C1 segment of cervical spinal cord (tissue), 14 donors: ENCODE data around the gene BBS10.
"Not testable (repeated sequence)": the region's sequence is repeated elsewhere in the genome, so short reads cannot be mapped to it uniquely, and the experiment has no call there.

Experiments
- DNase-seq, 14 donors: peaks; one replicate each; lab custom pipeline; 2025; lab: John Stamatoyannopoulos, UW

BBS10 gene

GRCh38 chr12:76348079-76348901, at the start of gene BBS10:
BBS10 (minus strand) TSS chr12:76348415; CDS start chr12:76348358, 57 bp downstream.
- DNase-seq: peak; percentile 66 to 94 (median 88)

- no peak for DNase-seq
Observed at GRCh38 chr12:76391461-76391860, 43.2 kb upstream of the BBS10 start.

GRCh38 chr12:76387614-76388013, 39.4 kb upstream of the BBS10 start:
- no peak for DNase-seq

- DNase-seq: no peak
Observed at GRCh38 chr12:76384560-76384959, 36.3 kb upstream of the BBS10 start.

GRCh38 chr12:76383988-76384387, 35.8 kb upstream of the BBS10 start:
- DNase-seq: no peak

- no peak for DNase-seq
Observed at GRCh38 chr12:76379261-76379660, 31.0 kb upstream of the BBS10 start.

- DNase-seq: not testable (repeated sequence)
Observed at GRCh38 chr12:76376876-76377275, 28.7 kb upstream of the BBS10 start.

GRCh38 chr12:76375939-76376338, 27.7 kb upstream of the BBS10 start:
- DNase-seq: no peak

- DNase-seq: no peak
Observed at GRCh38 chr12:76375470-76375869, 27.3 kb upstream of the BBS10 start.

- no peak for DNase-seq
Observed at GRCh38 chr12:76374386-76375020, 26.3 kb upstream of the BBS10 start.

- no peak for DNase-seq
Observed at GRCh38 chr12:76368230-76368629, 20.0 kb upstream of the BBS10 start.

GRCh38 chr12:76366163-76366562, 17.9 kb upstream of the BBS10 start:
- no peak for DNase-seq

- not testable (repeated sequence) for DNase-seq
Observed at GRCh38 chr12:76364131-76364530, 15.9 kb upstream of the BBS10 start.

GRCh38 chr12:76360316-76360715, 12.1 kb upstream of the BBS10 start:
- no peak for DNase-seq

GRCh38 chr12:76356071-76356470, 7.9 kb upstream of the BBS10 start:
- DNase-seq: no peak

GRCh38 chr12:76346798-76347420, 1.3 kb downstream of the BBS10 start:
- DNase-seq: peak in 6 of 14 donors; percentile 3 to 27 (median 6)

GRCh38 chr12:76346236-76346635, 2.0 kb downstream of the BBS10 start:
- DNase-seq: no peak

- DNase-seq: no peak
Observed at GRCh38 chr12:76345569-76345968, 2.6 kb downstream of the BBS10 start.

- no peak for DNase-seq
Observed at GRCh38 chr12:76341436-76342030, 6.7 kb downstream of the BBS10 start.

GRCh38 chr12:76340680-76341435, 7.4 kb downstream of the BBS10 start:
- no peak for DNase-seq

GRCh38 chr12:76337583-76337982, 10.6 kb downstream of the BBS10 start:
- no peak for DNase-seq
